Raji (cell line): ENCODE data around the gene ZBTB7A.
A peak's percentile ranks its signal among the peaks of the same experiment; 100 is the strongest.

ENCODE experiments used
- POLR2A ChIP-seq: IDR thresholded peaks from 2 replicates; pipeline ENCODE4 v1.6.1; 2011; ENCODE audit warnings: low read depth, low read length, control low read depth; ENCODE audit not compliant: insufficient read depth

Gene ZBTB7A

GRCh38 chr19:4082172-4082571, 15.5 kb upstream of the ZBTB7A start:
- no peak for TF ChIP-seq POLR2A

DNA sequence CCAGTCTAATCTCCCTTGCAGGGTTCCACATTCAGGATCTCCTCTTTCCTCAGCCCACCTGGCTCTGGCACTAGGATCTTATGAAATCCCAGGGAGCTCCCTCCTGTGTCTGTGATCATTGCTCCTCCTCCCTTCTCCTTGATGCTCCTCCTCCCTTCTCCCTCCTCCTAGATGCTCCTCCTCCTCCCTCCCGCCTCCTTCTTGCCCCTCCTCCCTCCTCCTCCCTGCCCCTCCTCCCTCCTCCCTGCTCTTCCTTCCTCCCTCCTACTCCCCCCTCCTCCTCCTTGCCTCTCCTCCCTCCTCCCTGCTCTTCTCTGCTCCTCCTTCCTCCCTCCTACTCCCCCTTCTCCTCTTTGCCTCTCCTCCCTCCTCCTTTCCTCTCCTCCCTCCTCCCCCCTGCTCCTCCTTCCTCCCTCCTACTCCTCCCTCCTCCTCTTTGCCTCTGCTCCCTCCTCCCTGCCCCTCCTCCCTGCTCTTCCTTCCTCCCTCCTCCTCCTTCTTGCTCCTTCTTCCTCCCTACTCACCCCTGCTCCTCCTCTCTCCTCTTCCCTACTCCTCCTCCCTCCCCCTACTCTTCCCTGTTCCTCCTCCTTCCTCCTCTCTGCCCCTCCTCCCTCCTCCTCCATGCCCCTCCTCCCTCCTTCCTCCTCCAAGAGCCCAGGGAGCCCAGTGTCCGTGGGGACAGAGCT, 14.9 kb upstream of the ZBTB7A start:
- no peak for TF ChIP-seq POLR2A

DNA sequence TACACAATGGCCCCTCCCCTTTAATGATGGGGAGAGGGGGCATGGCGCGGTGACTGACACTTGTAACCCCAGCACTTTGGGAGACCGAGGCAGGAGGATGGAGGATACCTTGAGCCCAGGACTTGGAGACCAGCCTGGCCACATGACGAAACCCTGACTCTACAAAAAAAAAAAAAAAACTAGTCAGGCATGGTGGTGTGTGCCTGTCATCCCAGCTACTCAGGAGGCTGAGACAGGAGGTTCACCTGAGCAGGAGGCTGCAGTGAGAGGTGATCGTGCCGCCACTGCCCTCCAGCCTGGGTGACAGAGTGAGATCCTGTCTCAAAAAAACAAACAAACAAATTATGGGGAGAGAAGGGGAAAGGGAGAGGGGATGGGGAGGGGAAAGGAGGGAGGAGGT, 13.8 kb upstream of the ZBTB7A start:
- TF ChIP-seq POLR2A = no peak

- TF ChIP-seq POLR2A = peak; percentile 43
These were observed 11.3 kb upstream of the ZBTB7A start for GRCh38 chr19:4077800-4078684.

GRCh38 chr19:4077007-4077374, 10.3 kb upstream of the ZBTB7A start:
- no peak for TF ChIP-seq POLR2A

DNA sequence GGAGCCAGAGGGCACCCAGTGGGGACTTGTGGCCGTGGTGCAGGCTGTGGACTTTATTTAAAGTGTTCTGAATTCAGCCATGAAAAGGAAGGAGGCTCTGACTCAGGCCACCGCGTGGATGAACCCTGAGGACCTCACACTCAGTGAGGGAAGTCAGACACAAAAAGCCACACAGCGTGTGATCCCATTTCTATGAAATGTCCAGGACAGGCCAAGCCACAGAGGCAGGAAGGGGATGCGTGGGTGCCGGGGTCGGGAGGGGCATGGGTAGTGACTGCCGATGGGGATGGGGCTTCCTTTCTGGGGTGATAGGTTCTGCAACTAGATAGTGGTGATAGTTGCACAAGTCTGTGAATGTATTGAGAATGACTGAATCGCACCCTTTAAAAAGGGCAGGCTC, 8.7 kb upstream of the ZBTB7A start:
- TF ChIP-seq POLR2A = no peak

DNA sequence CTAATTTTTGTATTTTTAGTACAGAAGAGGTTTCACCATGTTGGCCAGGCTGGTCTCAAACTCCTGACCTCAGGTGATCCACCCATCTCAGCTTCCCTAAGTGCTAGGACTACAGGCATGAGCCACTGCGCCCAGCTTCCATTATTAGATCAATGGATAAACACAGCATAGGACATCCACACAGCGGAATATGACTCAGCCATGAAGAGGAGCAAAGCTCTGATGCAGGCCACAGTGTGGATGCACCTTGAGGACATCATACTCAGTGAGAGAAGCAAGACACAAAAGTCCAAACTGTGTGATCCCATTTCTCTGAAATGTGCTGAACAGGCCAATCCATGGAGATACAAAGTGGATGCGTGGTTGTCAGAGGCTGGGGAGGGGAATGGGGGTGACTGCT, 4.9 kb upstream of the ZBTB7A start:
- TF ChIP-seq POLR2A = no peak

- TF ChIP-seq POLR2A = no peak
These were observed 2.7 kb upstream of the ZBTB7A start for GRCh38 chr19:4069331-4069959.

- no peak for TF ChIP-seq POLR2A
These were observed 1.6 kb upstream of the ZBTB7A start for GRCh38 chr19:4068047-4068966.

GRCh38 chr19:4067396-4068046, 822 bp upstream of the ZBTB7A start:
- no peak; the same call in 1 of the 2 replicates for TF ChIP-seq POLR2A

GRCh38 chr19:4066176-4066606, 508 bp downstream of the ZBTB7A start:
- TF ChIP-seq POLR2A = no peak

GRCh38 chr19:4065430-4066175, 1.1 kb downstream of the ZBTB7A start:
- no peak for TF ChIP-seq POLR2A

GRCh38 chr19:4064496-4065260, 2.0 kb downstream of the ZBTB7A start:
- 0 out of 2 replicates have a peak, but pooled peaks have one; percentile 17 for TF ChIP-seq POLR2A

DNA sequence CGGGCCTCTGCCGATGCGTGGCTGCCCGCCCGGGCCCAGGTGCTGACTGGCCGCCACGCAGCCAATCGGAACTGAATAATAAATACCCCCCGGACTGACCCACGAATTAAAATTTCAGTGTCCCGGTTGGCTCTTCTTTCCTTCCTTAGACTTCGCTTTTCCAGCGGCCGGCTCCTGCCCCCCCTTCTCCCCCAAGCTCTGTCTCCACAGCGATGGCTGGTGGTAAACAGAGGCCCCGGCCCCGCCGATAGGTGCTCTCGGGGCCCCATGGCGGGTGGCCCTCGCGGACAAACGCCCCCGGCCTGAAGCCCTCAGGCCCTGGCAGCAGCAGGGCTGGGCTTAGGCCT, 2.6 kb downstream of the ZBTB7A start:
- TF ChIP-seq POLR2A = no peak
